ENCODE data around the gene XPO6. TPM values are rescaled to one million over a fixed set of nuclear protein-coding genes. Genes with fewer than 3 reads are reported as not detected.

The XPO6 gene
- total RNA-seq, 2 donors from 2014 or later, result 17.9 to 29.8 TPM

DNA sequence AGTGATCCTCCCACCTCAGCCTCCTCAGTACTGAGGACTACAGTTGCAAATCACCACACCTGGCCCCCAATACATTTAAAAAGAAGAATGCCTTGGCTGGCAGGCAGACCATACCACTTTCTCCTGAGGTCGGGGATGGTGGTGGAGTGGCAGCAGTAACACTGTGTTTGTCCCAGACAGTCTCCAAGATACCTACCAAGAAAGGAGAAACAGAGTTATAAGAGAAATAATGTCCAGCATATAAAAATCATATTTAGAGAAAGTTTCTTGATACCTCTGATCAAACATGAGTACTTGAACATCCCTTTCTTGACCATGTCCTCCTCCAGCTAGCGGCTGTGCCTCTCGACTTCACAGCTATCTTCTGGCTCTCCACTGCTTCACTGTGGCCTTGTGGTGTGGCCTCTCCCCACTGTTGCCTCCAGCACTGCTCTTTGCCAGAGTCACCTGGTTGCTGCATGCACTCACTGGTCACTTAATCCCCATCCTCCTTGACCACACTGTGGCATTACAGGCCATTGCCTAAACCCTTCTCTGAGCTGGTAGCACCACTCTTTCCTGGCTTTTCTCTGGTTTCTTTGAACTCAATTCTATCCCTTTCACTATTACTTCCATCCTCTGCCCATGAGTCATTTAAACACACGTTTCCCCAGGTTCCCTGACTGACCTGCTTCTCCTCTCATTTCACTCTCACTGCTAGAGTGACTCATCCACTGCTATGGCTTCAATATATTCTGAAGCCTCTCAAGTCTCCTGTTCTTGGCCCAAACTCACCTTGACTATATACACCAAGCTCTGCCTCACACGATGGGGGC, 45.2 kb downstream of the XPO6 start:
- Histone ChIP-seq H3K27ac (no peak overlapping the region), H3K36me3 (peaks cover 40% of the 10 kb centered on the region), H3K4me3 (no peak overlapping the region), H3K9me3 (no peaks in the 10 kb centered on the region), H3K4me1 (peaks cover 0 to 8% of the 10 kb centered on the region in 2 donors), H3K27me3 (no peaks in the 10 kb centered on the region)
- TF ChIP-seq, protein P1, sequence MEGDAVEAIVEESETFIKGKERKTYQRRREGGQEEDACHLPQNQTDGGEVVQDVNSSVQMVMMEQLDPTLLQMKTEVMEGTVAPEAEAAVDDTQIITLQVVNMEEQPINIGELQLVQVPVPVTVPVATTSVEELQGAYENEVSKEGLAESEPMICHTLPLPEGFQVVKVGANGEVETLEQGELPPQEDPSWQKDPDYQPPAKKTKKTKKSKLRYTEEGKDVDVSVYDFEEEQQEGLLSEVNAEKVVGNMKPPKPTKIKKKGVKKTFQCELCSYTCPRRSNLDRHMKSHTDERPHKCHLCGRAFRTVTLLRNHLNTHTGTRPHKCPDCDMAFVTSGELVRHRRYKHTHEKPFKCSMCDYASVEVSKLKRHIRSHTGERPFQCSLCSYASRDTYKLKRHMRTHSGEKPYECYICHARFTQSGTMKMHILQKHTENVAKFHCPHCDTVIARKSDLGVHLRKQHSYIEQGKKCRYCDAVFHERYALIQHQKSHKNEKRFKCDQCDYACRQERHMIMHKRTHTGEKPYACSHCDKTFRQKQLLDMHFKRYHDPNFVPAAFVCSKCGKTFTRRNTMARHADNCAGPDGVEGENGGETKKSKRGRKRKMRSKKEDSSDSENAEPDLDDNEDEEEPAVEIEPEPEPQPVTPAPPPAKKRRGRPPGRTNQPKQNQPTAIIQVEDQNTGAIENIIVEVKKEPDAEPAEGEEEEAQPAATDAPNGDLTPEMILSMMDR (IDR thresholded peaks at IDR 0.05), result no peak
- DNase-seq (ENCODE audit: low spot score), result no peak

DNA sequence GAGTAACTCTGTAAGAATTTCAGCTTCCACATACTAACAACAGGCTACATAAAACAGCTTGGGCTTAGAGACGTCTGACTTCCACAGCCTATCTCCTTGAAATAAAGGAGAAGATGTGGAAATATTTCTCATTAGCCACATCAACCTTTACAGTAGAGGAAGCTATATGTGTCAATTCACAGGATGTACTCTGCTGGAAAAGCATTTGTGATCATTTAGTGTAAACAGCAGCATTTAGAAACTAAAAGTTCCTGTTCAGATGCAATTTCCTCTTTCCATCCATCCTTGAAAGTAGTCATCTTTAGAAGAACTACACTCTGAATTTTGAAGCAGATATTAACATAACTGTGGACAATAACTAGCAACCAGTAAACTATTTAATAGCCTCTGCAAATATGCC, 46.2 kb downstream of the XPO6 start:
- Histone ChIP-seq H3K27ac (no peak overlapping the region), H3K27me3 (no peaks in the 10 kb centered on the region), H3K4me3 (no peak overlapping the region), H3K4me1 (peaks cover 0 to 8% of the 10 kb centered on the region in 2 donors), H3K36me3 (peaks cover 40% of the 10 kb centered on the region), H3K9me3 (no peaks in the 10 kb centered on the region)
- TF ChIP-seq, protein P1 (IDR thresholded peaks at IDR 0.05), result no peak
- no peak for DNase-seq (ENCODE audit: low spot score)

DNA sequence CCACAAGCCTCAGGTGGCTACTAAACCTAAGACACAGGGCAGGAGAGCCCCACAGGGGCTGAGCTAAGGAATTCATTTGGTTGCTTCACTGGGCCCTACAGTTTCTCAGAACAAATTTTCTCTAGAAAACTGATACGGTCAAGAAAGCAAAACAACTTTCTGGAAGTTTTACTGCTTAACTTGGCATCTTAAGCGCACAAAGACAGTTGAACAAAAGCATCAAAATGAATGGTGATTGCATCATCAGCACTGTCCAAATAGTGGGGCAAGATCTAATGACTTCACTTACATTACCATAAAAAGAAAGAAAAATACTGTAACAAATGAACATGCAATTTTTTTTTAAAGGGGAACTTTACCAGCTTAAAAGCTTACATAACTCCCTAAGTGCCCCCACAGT, 47.6 kb downstream of the XPO6 start:
- no peak for DNase-seq (ENCODE audit: low spot score)
- TF ChIP-seq, protein P1 (IDR thresholded peaks at IDR 0.05), result no peak
- H3K4me1 ChIP-seq, result peaks cover 0 to 8% of the 10 kb centered on the region in 2 donors
- H3K27ac ChIP-seq, result no peak overlapping the region
- H3K9me3 ChIP-seq, result no peaks in the 10 kb centered on the region
- H3K27me3 ChIP-seq, result no peaks in the 10 kb centered on the region
- H3K36me3 ChIP-seq, result peaks cover 32% of the 10 kb centered on the region
- no peak overlapping the region for H3K4me3 ChIP-seq

DNA sequence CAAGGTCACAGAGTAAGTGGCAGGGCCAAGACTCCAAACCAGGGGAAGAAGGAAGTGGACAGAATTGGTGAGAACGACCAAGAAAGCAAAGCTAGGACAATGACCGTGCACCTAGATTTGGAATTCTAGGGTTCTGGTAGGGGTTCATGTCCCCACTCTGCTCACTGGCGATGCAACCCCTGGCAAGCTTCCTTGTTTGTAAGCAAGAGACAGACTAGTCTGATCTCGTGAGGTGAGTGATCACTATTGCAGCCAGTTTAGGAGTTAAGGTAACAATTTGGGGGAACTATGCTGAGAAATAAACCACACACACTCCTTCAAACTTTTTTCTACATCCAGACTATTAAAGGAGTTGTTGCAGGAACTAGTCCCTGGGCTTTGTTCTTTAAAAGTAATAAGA, 48.1 kb downstream of the XPO6 start:
- Histone ChIP-seq H3K27ac (no peak overlapping the region), H3K4me1 (peaks cover 0 to 8% of the 10 kb centered on the region in 2 donors), H3K27me3 (no peaks in the 10 kb centered on the region)

DNA sequence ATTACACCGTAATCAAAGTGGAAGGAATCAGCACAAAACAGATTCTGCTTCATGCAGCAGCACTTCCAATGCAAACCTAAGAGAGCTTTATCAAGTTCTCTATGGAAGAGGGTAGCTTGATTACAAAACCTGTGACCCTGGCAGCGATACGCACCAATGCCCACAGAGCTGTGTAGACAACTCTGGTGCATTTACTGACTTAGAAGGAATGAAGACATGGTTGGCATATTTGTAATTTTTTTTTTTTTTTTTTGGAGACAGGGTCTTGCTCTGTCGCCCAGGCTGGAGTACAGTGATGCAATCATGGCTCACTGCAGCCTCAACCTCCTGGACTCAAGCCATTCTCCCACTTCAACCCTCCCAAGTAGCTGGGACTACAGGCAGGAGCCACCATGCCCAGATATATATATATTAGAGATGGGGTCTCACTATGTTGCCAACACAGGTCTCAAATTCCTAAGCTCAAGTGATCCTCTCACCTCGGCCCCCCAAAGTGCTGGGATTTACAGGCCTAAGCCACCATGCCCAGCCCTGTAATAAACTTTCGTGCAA, 49.4 kb downstream of the XPO6 start:
- H3K27me3 ChIP-seq, result no peaks in the 10 kb centered on the region
- DNase-seq (ENCODE audit: low spot score), result no peak
- peaks cover 0 to 19% of the 10 kb centered on the region in 2 donors for H3K4me1 ChIP-seq
- H3K4me3 ChIP-seq, result no peak overlapping the region
- peaks cover 20% of the 10 kb centered on the region for H3K36me3 ChIP-seq
- H3K27ac ChIP-seq, result no peak overlapping the region
- H3K9me3 ChIP-seq, result no peaks in the 10 kb centered on the region
- TF ChIP-seq, protein P1 (IDR thresholded peaks at IDR 0.05), result no peak

More for the DNA sequence above, 48.1 kb downstream of the XPO6 start:
- Histone ChIP-seq H3K36me3 (peaks cover 27% of the 10 kb centered on the region), H3K9me3 (no peaks in the 10 kb centered on the region), H3K4me3 (no peak overlapping the region)
- TF ChIP-seq, protein P1 (IDR thresholded peaks at IDR 0.05), result no peak
- DNase-seq (ENCODE audit: low spot score), result no peak
